ENCODE results near the gene VPS37D. TPM values are rescaled to one million over a fixed set of nuclear protein-coding genes. Genes with fewer than 3 reads are reported as not detected.

Gene VPS37D
- total RNA-seq, 2 donors from 2014 or later: 1.6 to 2.2 TPM

GRCh38 chr7:73622909-73623797 is 44.5 kb upstream of the VPS37D start:
- peak overlapping the region; percentile 41 to 56 for H3K4me3 ChIP-seq
- peaks cover 7 to 12% of the 10 kb centered on the region in 2 donors for H3K27me3 ChIP-seq
- peak; percentile 75 for DNase-seq (ENCODE audit: low spot score)
- no peaks in the 10 kb centered on the region for H3K36me3 ChIP-seq
- no peak for TF ChIP-seq CTCF (IDR thresholded peaks at IDR 0.05)
- H3K9me3 ChIP-seq: no peaks in the 10 kb centered on the region
- H3K4me1 ChIP-seq: peaks cover 0 to 21% of the 10 kb centered on the region in 2 donors
- H3K27ac ChIP-seq: no peak overlapping the region

GRCh38 chr7:73623798-73624668 is 43.6 kb upstream of the VPS37D start, which contains the start of gene MLXIPL:
Gene MLXIPL, minus strand, starts transcription at chr7:73624522. Its CDS starts 30 bp downstream, at chr7:73624492.
- peaks cover 7 to 12% of the 10 kb centered on the region in 2 donors for H3K27me3 ChIP-seq

GRCh38 chr7:73624669-73625001 is 43.0 kb upstream of the VPS37D start:
- Histone ChIP-seq H3K36me3 (no peaks in the 10 kb centered on the region), H3K27me3 (peaks cover 7 to 12% of the 10 kb centered on the region in 2 donors), H3K9me3 (no peaks in the 10 kb centered on the region), H3K27ac (no peak overlapping the region), H3K4me1 (peaks cover 0 to 21% of the 10 kb centered on the region in 2 donors), H3K4me3 (peak overlapping the region in 1 of 2 donors; percentile 56)
- no peak for TF ChIP-seq CTCF (IDR thresholded peaks at IDR 0.05)
- DNase-seq (ENCODE audit: low spot score): no peak

More at GRCh38 chr7:73623798-73624668, 43.6 kb upstream of the VPS37D start, which contains the start of gene MLXIPL:
- H3K27ac ChIP-seq: no peak within 1 kb of the TSS
- peaks cover 0 to 21% of the 10 kb centered on the region in 2 donors for H3K4me1 ChIP-seq
- TF ChIP-seq CTCF (IDR thresholded peaks at IDR 0.05): no peak
- peak; percentile 72 for DNase-seq (ENCODE audit: low spot score)
- H3K4me3 ChIP-seq: peak within 1 kb of the TSS; percentile 41 to 56
- H3K9me3 ChIP-seq: no peaks in the 10 kb centered on the region
- no peaks in the 10 kb centered on the region for H3K36me3 ChIP-seq

GRCh38 chr7:73625276-73625675 is 42.4 kb upstream of the VPS37D start:
- Histone ChIP-seq H3K4me1 (peaks cover 0 to 21% of the 10 kb centered on the region in 2 donors), H3K27me3 (peaks cover 7 to 12% of the 10 kb centered on the region in 2 donors), H3K27ac (no peak overlapping the region), H3K9me3 (no peaks in the 10 kb centered on the region), H3K4me3 (no peak overlapping the region), H3K36me3 (no peaks in the 10 kb centered on the region)
- DNase-seq (ENCODE audit: low spot score): no peak
- TF ChIP-seq CTCF (IDR thresholded peaks at IDR 0.05): no peak

- H3K36me3 ChIP-seq: no peaks in the 10 kb centered on the region
- TF ChIP-seq CTCF (IDR thresholded peaks at IDR 0.05): no peak
- H3K27ac ChIP-seq: no peak overlapping the region
- H3K27me3 ChIP-seq: peaks cover 7 to 12% of the 10 kb centered on the region in 2 donors
- H3K9me3 ChIP-seq: no peaks in the 10 kb centered on the region
- peaks cover 0 to 21% of the 10 kb centered on the region in 2 donors for H3K4me1 ChIP-seq
- DNase-seq (ENCODE audit: low spot score): no peak
- no peak overlapping the region for H3K4me3 ChIP-seq
These were observed 40.8 kb upstream of the VPS37D start for GRCh38 chr7:73626814-73627213.
